ENCODE measurements around the gene TKFC.

- no peak for TF ChIP-seq ZNF174 (tag by site-specific recombination; IDR thresholded peaks at IDR 0.05)
- no peak for TF ChIP-seq REST (tag by site-specific recombination; IDR thresholded peaks at IDR 0.05)
- TF ChIP-seq HIC1 (tag by site-specific recombination; IDR thresholded peaks at IDR 0.05) = no peak
- TF ChIP-seq ZNF423 (tag by site-specific recombination; IDR thresholded peaks at IDR 0.05) = no peak
- TF ChIP-seq, protein P1, sequence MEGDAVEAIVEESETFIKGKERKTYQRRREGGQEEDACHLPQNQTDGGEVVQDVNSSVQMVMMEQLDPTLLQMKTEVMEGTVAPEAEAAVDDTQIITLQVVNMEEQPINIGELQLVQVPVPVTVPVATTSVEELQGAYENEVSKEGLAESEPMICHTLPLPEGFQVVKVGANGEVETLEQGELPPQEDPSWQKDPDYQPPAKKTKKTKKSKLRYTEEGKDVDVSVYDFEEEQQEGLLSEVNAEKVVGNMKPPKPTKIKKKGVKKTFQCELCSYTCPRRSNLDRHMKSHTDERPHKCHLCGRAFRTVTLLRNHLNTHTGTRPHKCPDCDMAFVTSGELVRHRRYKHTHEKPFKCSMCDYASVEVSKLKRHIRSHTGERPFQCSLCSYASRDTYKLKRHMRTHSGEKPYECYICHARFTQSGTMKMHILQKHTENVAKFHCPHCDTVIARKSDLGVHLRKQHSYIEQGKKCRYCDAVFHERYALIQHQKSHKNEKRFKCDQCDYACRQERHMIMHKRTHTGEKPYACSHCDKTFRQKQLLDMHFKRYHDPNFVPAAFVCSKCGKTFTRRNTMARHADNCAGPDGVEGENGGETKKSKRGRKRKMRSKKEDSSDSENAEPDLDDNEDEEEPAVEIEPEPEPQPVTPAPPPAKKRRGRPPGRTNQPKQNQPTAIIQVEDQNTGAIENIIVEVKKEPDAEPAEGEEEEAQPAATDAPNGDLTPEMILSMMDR (tag by site-specific recombination; IDR thresholded peaks at IDR 0.05) = no peak
- TF ChIP-seq, protein P2, sequence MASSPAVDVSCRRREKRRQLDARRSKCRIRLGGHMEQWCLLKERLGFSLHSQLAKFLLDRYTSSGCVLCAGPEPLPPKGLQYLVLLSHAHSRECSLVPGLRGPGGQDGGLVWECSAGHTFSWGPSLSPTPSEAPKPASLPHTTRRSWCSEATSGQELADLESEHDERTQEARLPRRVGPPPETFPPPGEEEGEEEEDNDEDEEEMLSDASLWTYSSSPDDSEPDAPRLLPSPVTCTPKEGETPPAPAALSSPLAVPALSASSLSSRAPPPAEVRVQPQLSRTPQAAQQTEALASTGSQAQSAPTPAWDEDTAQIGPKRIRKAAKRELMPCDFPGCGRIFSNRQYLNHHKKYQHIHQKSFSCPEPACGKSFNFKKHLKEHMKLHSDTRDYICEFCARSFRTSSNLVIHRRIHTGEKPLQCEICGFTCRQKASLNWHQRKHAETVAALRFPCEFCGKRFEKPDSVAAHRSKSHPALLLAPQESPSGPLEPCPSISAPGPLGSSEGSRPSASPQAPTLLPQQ (tag by site-specific recombination; IDR thresholded peaks at IDR 0.05) = no peak
- no peak for TF ChIP-seq ZNF274 (IDR thresholded peaks at IDR 0.05; ENCODE audit: low read length)
- no peak for TF ChIP-seq ZNF274 (tag by site-specific recombination; IDR thresholded peaks at IDR 0.05; ENCODE audit: borderline replicate concordance)
- TF ChIP-seq KLF10 (tag by site-specific recombination; IDR thresholded peaks at IDR 0.05) = no peak
- TF ChIP-seq KLF7 (tag by site-specific recombination; IDR thresholded peaks at IDR 0.05; ENCODE audit: borderline replicate concordance) = no peak
Measured at GRCh38 chr11:61343792-61344745, 11.0 kb downstream of the TKFC start.

Data from HEK293 (cell line).